GM19452 (cell line): ENCODE measurements around the gene ANOS1.
"Not testable (repeated sequence)": the region's sequence is repeated elsewhere in the genome, so short reads cannot be mapped to it uniquely, and the experiment has no call there.

Experiments
- ATAC-seq: cut with Tn5 transposase; IDR thresholded peaks from one replicate; pipeline ENCODE4 v1.9.1; 2021; ENCODE audit not compliant: unreplicated experiment

ANOS1 gene

DNA sequence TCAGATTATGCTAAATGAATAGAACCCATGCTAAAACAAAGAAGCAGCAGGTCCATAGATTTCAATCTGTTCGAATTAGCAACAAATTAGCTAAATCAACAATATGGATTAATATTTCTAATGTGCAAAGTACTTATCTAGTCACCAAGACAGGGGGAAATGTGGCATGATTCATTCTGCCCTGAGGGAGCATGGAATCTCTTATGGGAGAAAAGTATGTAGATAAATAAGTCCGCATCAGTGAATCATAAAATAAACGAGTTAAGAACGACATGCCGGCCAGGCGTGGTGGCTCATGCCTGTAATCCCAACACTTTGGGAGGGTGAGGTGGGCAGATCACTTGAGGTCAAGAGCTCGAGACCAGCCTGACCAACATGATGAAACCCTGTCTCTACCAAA is 102.1 kb downstream of the ANOS1 start:
- no peak for ATAC-seq

DNA sequence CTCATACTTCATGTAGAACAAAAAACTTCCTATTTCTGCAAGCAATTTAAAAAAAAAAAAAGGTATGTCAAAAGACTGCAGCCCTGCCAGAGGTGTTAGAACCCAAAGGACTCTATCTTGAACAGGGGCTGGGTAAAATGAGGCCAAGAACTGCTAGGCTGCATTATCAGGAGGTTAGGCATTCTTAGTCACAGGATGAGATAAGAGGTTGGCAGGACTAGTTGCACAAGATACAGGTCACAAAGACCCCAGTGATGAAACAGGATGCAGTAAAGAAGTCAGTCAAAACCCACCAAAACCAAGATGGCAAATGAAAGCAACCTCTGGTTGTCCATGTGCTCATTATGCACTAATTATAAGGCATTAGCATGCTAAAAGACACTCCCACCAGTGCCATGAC is 104.1 kb downstream of the ANOS1 start:
- ATAC-seq, result no peak

- ATAC-seq, result no peak
Measured at GRCh38 chrX:8607326-8607725, 124.6 kb downstream of the ANOS1 start.

- ATAC-seq, result no peak
Measured at GRCh38 chrX:8604131-8604530, 127.8 kb downstream of the ANOS1 start.

- no peak for ATAC-seq
Measured at GRCh38 chrX:8591501-8591900, 140.4 kb downstream of the ANOS1 start.

DNA sequence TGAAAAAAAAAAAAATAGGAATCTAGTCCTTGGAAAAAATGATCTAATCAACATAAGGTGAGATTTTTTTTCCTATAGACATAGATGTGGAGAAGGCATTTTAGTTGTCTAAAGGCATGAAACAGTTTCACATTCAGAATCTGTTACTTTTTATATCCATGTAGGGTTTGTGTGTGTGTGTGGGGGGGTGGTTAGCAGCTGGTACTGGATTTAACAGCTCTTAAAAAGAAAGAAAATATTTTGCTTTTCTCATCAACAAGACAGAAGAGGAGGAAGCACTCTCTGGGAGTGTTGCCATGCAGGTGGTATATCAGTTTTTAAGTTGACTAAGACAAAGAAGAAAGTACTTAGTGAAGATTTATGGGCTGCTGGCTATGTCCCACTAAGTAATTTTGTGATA is 145.0 kb downstream of the ANOS1 start:
- no peak for ATAC-seq

DNA sequence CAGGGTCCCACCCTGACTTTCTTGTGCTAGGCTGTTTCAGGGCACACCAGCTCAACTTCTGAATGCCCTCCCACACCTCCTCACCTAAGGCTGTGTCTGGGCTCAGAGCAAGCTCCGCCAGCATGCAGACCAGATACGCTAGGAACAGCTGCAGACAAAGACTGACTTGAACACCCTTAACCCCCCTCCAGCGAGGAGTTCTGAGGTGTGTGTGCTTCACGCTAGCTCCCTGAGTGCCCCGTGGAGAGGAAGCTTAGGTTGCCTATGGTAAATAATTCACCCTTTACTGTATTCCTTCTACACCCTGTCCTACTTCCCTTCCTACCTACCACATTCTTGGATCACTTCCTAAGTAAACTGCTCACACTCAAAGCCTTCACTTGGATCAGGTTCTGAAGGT is 152.3 kb downstream of the ANOS1 start:
- ATAC-seq, result no peak

DNA sequence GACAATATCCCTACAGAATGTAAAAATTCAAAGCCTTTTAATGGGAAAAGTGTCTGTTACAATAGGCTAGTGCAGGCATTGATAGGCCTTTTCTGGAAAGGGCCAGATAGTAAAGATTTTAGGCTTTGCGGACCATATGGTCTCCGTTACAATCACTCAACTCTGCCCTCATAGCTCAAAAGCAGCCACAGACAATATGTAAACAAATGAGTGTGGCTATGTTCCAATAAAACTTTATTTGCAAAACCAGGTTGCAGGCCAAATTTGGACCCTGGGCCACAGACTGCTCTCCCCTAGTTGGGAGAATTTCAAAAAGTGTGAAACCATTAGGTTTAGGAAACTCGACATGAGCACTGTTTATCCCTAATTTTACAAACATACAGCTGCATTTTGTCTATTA is 155.1 kb downstream of the ANOS1 start:
- no peak for ATAC-seq

DNA sequence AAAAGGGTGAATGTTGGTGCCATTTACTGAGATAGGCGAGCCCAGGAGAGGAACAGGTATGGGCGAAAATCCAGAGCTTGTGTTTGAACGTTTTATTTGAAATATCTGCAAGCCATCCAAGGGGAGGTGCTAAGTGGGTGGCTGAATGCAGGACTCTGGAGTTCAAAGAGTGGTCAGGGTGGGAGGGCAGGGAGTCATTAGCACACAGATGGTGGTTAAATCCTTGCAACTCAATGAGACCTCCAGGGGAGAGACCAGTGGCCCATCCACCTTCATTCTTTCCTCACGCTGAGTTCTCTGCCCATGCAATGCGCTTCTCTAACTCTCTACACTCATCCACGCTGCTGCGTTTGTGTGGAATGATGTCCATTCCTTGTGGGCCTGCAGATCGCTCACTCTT is 166.2 kb downstream of the ANOS1 start:
- ATAC-seq, result no peak

DNA sequence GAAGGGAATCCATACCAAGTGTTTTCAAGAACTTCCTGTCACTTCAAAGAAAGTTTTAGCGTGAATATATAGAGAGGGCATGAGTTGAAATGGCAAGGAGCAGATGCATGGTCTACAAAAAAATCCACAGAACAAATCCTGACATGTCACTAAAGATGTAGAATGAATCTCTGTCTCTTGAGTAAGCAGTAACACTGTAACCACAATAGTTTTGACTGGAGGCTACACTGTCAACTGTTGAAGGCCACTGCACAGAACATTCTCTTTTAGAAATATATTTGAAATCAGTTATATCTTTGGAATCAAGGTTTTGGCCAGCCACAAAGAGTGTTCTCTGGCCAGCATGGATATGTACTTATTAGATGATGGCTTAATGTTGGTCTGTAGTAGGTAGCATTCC is 183.5 kb downstream of the ANOS1 start:
- no peak for ATAC-seq

GRCh38 chrX:8546715-8547114 is 185.2 kb downstream of the ANOS1 start:
- ATAC-seq, result no peak

DNA sequence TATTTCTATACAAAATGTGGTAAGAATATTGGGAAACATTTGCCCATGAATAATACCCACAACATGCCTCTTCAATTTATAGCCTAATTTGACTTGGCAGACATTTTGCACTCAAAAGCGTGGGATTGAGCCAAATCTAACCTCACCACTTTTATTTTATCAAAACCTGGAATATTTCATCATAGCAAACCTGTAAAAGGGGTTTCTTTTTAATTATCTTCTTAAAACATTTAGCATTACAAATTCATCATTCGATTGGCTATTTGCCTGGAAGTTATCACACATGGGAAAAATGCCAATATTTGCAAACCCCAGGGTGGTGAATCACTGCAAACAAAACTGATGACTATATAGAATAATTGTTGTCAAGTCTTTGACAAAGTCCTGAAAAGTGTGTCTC is 211.1 kb downstream of the ANOS1 start:
- no peak for ATAC-seq

DNA sequence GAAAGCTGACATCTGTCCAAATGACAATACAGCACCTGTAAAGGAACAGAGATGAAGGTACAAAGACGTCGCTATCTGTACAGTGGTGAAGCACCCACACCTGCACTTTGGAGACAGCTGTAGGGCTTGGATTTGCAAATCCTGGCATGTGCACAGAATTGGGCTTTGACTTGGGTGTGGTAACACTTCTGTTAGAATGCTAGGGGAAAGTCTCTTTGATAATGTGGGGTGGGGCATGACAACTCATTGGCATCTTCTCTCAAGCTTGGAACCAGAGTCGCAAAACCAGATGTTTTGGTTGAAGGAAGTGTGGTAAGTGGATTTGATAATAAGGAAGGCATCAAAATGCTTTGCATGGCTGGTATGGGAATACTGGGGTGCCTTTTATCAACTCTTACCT is 211.8 kb downstream of the ANOS1 start:
- ATAC-seq, result no peak

- no peak for ATAC-seq
Measured at GRCh38 chrX:8504451-8504850, 227.5 kb downstream of the ANOS1 start.

DNA sequence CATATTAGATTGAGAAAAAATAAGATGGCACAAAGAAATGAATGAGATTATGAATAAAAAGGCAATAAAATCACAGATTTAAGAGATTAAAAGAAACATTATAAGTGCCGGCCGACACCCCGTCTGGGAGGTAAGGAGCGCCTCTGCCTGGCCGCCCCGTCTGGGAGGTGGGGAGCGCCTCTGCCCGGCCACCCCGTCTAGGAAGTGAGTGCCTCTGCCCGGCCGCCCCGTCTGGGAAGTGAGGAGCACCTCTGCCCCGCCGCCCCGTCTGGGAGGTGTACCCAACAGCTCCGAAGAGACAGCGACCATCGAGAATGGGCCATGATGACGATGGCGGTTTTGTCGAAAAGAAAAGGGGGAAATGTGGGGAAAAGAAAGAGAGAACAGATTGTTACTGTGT is 229.8 kb downstream of the ANOS1 start:
- ATAC-seq, result not testable (repeated sequence)

- ATAC-seq, result no peak
Measured at GRCh38 chrX:8500203-8500602, 231.7 kb downstream of the ANOS1 start.

DNA sequence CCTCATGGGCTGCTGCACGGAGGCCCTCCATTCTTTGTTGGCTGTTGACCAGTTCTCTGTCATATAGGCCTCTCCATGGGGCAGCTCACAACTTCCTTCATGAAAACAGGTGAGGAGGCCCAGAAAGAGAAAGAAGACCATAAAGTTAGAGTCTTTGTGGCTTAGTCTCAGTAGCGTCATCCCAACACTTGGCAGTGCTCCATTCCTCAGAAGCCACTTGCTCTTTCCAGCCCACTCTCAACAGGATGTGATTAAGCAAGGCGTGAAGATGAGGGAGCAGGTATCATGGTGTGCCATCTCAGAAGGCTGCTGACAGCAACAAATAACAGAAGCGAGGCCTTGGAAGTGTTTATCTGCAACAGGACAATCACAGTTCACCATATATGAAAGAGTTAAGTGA is 236.9 kb downstream of the ANOS1 start:
- ATAC-seq, result not testable (repeated sequence)

- no peak for ATAC-seq
Measured at GRCh38 chrX:8484360-8484949, 247.5 kb downstream of the ANOS1 start.
